PC-9 (cell line): ENCODE measurements around the gene FOXL1. TPM values are rescaled to one million over a fixed set of nuclear protein-coding genes. Genes with fewer than 3 reads are reported as not detected.

ENCODE experiments used
- BruUV-seq: library from RNA; stranded (reverse); fragments of 400-500 nt; replicated peaks from 2 replicates; lab custom pipeline; 2021; lab: Mats Ljungman, UMichigan
- CTCF ChIA-PET: fragments of 300-600 bp; sonication (Branson Sonifier 250); formaldehyde crosslinking; loops from one replicate; lab custom pipeline; 2022; ENCODE audit warnings: antibody characterized with exemption; lab: Charles Lee
- POLR2A ChIA-PET: fragments of 300-600 bp; sonication (Branson Sonifier 250); formaldehyde crosslinking; loops from one replicate; lab custom pipeline; 2022; ENCODE audit warnings: antibody characterized with exemption; ENCODE audit not compliant: unreplicated experiment; lab: Charles Lee
- DNase-seq, 2 experiments: peaks; one replicate each; pipeline versions ENCODE4 v3.0.0 to v3.0.0-alpha.2; 2015 to 2022; ENCODE audit warnings: mixed read lengths in 1 of 2
- H2AFZ ChIP-seq: fragments of 200-600 bp; sonication (generic); 2 replicates; pipeline ENCODE4 v1.8.1; 2017; ENCODE audit warnings: antibody characterized with exemption
- H3F3A ChIP-seq: fragments of 200-600 bp; sonication (generic); 2 replicates; pipeline ENCODE4 v1.8.1; 2017; ENCODE audit warnings: antibody characterized with exemption, mild to moderate bottlenecking, low read depth; ENCODE audit not compliant: insufficient read depth
- H3K27ac ChIP-seq: fragments of 200-600 bp; sonication (generic); 2 replicates; pipeline ENCODE4 v1.6.1; 2016; ENCODE audit warnings: mixed run types
- H3K27me3 ChIP-seq: fragments of 200-600 bp; sonication (generic); 2 replicates; pipeline ENCODE4 v1.6.1; 2016; ENCODE audit warnings: low read depth, mixed run types; ENCODE audit not compliant: insufficient read depth
- H3K36me3 ChIP-seq: fragments of 200-600 bp; sonication (generic); 2 replicates; pipeline ENCODE4 v1.6.1; 2016; ENCODE audit warnings: low read depth, mixed run types
- H3K4me1 ChIP-seq: fragments of 200-600 bp; sonication (generic); replicated peaks from 2 replicates; pipeline ENCODE4 v1.6.1; 2016; ENCODE audit warnings: mixed run types; ENCODE audit not compliant: insufficient read depth
- H3K4me2 ChIP-seq: fragments of 200-600 bp; sonication (generic); 2 replicates; pipeline ENCODE4 v1.6.1; 2017; ENCODE audit warnings: mixed run types
- H3K4me3 ChIP-seq: fragments of 200-600 bp; sonication (generic); 2 replicates; pipeline ENCODE4 v1.6.1; 2016; ENCODE audit warnings: mixed run types
- H3K79me2 ChIP-seq: fragments of 200-600 bp; sonication (generic); 2 replicates; pipeline ENCODE4 v1.6.1; 2017; ENCODE audit warnings: low read depth, mixed run types
- H3K9me2 ChIP-seq: fragments of 200-600 bp; sonication (generic); 2 replicates; pipeline ENCODE4 v1.8.1; 2017; ENCODE audit warnings: mild to moderate bottlenecking; ENCODE audit not compliant: insufficient read depth
- H3K9me3 ChIP-seq: fragments of 200-600 bp; sonication (generic); 2 replicates; pipeline ENCODE4 v1.8.1; 2016; ENCODE audit warnings: low read depth; ENCODE audit not compliant: insufficient read depth
- H4K20me1 ChIP-seq: fragments of 200-600 bp; sonication (generic); 2 replicates; pipeline ENCODE4 v1.8.1; 2017; ENCODE audit not compliant: insufficient read depth
- CTCF ChIP-seq: fragments of 200-600 bp; sonication (generic); conservative IDR thresholded peaks from 2 replicates; pipeline ENCODE4 v1.6.1; 2017; ENCODE audit warnings: mixed run types, antibody characterized with exemption, mild to moderate bottlenecking, moderate library complexity
- EZH2 ChIP-seq: fragments of 200-600 bp; sonication (generic); IDR thresholded peaks from 2 replicates; pipeline ENCODE4 v1.8.0; 2017; ENCODE audit warnings: antibody characterized with exemption, low read depth
- intact Hi-C: fragments of 100-400 bp; cut with micrococcal nuclease; formaldehyde crosslinking; loops from one replicate; pipeline ENCODE4 v1.10.0; 2022; ENCODE audit not compliant: unreplicated experiment
- total RNA-seq: library from RNA; stranded (reverse); gene quantifications from 2 replicates; pipeline ENCODE4 v1.2.3, GENCODE V29; 2021

FOXL1 gene
- total RNA-seq, 1 experiment from 2014 or later = not detected

- Histone ChIP-seq H3K36me3 (no peaks in the 10 kb centered on the region), H2AFZ (no peak overlapping the region), H4K20me1 (no peaks in the 10 kb centered on the region), H3F3A (no peaks in the 10 kb centered on the region), H3K9me3 (no peaks in the 10 kb centered on the region), H3K27ac (no peak overlapping the region), H3K27me3 (peaks cover 72% of the 10 kb centered on the region), H3K4me2 (no peak overlapping the region), H3K4me3 (no peak overlapping the region), H3K79me2 (no peaks in the 10 kb centered on the region), H3K9me2 (no peaks in the 10 kb centered on the region), H3K4me1 (no peaks in the 10 kb centered on the region)
- TF ChIP-seq CTCF (no peak), EZH2 (no peak)
- BruUV-seq = no TSS peak
- no peak for DNase-seq
- CTCF ChIA-PET = no interaction called here
- intact Hi-C loops = no loop called here
- POLR2A ChIA-PET = no interaction called here
Measured at GRCh38 chr16:86572041-86572521, 6.3 kb upstream of the FOXL1 start.

GRCh38 chr16:86572606-86573005, 5.7 kb upstream of the FOXL1 start:
- Histone ChIP-seq H3K27ac (no peak overlapping the region), H2AFZ (no peak overlapping the region), H3K79me2 (no peaks in the 10 kb centered on the region), H3F3A (no peaks in the 10 kb centered on the region), H4K20me1 (no peaks in the 10 kb centered on the region), H3K4me3 (no peak overlapping the region), H3K9me3 (no peaks in the 10 kb centered on the region), H3K27me3 (peaks cover 76% of the 10 kb centered on the region), H3K9me2 (no peaks in the 10 kb centered on the region), H3K4me2 (no peak overlapping the region), H3K36me3 (no peaks in the 10 kb centered on the region), H3K4me1 (no peaks in the 10 kb centered on the region)
- no TSS peak for BruUV-seq
- ChIA-PET POLR2A (interaction anchor here (0.6 kb wide), 1 partner anchor 256 kb away, joined by 9 read pairs; no protein-coding TSS in a partner anchor), CTCF (no interaction called here)
- DNase-seq = no peak
- intact Hi-C loops = no loop called here
- TF ChIP-seq CTCF = no peak
- no peak for TF ChIP-seq EZH2

DNA sequence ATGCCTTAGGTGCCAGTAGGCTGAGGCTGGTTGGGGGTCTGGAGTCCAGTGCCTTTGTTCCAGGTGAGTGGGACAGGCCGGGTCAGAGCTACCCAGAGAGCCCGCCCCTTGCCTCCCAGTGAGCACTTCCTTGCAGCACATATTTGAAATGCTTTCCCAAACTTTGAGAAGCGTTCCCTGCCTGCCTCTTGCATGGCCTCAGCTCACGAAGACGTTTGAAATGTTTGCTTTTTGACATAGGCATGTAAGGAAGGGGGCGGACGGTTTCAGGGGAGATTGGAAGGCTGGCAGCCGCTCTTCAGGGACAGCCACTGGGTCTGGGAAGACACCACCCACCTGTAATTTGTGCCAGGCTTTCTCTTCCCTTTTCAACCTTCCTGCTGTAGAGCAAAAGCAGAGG, 5.1 kb upstream of the FOXL1 start:
- intact Hi-C loops = no loop called here
- H3F3A ChIP-seq = no peaks in the 10 kb centered on the region
- no peak overlapping the region for H2AFZ ChIP-seq
- ChIA-PET POLR2A (interaction anchor here (0.6 kb wide), 1 partner anchor 255 kb away, joined by 9 read pairs; no protein-coding TSS in a partner anchor), CTCF (no interaction called here)
- H3K36me3 ChIP-seq = no peaks in the 10 kb centered on the region
- no peaks in the 10 kb centered on the region for H3K4me1 ChIP-seq
- H3K9me2 ChIP-seq = no peaks in the 10 kb centered on the region
- no TSS peak for BruUV-seq
- H3K27me3 ChIP-seq = peaks cover 82% of the 10 kb centered on the region
- no peak overlapping the region for H3K27ac ChIP-seq
- TF ChIP-seq CTCF (no peak), EZH2 (no peak)
- DNase-seq = no peak
- H3K4me2 ChIP-seq = no peak overlapping the region
- H3K4me3 ChIP-seq = no peak overlapping the region
- no peaks in the 10 kb centered on the region for H4K20me1 ChIP-seq
- H3K79me2 ChIP-seq = no peaks in the 10 kb centered on the region
- H3K9me3 ChIP-seq = no peaks in the 10 kb centered on the region
